ENCODE results near the gene TMEM167A.

DNA sequence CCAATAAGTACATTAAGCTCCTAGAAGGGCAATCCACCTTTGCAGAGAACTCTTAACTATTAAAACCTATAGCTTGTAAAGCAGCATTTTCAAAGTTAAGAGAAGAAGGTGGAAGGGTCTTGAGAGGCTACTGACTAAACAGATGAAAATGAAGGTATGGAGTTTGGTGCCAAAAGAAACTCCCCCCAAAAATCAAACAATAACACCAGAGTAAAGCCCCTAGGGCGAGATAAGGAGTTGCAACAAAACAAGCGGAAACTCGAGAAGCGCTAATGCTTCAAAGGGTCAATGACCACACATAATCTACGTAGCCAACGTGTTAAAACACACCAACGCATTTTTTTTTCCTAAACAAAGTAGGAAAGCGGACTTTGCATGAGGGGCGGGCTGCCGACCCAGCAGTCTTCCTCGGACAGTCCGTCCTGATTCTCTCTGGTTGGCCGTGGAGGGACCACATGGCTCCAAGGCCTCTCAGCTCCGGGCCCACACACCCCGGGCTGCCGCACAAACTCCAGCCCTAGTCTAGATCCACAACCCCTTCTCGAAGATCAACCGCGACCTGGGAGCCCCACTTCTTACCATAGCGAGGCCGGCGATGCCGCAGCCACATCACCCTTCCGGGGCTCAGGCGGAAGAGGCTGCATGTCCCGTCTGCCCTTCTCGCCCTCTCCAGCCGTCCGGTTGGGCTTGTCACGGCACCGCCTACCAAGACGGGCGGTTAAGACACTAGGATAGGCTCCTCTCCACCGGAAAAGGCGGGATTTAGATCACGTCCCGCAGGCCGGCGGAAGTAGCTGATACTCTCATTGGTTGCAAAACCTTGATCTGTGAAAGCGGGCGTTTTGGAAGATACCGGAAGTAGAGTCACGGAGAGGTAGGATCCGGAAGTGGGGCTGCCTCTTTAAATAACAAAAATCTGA is at the start of gene TMEM167A, which contains the start of gene XRCC4:
- TF ChIP-seq POLR2A (IDR thresholded peaks at IDR 0.05) (peak in 2 of 4 donors; percentile 27 to 69), POLR2AphosphoS5 (IDR thresholded peaks at IDR 0.05) (peak; percentile 28 to 98 (median 97)), CTCF (IDR thresholded peaks at IDR 0.05) (no peak), EP300 (IDR thresholded peaks at IDR 0.05) (no peak)

Data from stomach (tissue), 4 donors.